Inflammatory macrophage (primary cell): Measurements from ENCODE around the gene EFNA2.
"Not testable (repeated sequence)": the region's sequence is repeated elsewhere in the genome, so short reads cannot be mapped to it uniquely, and the experiment has no call there.

Experiments
- DNase-seq, 2 donors: peaks; one replicate each; pipeline ENCODE4 v3.0.0-alpha.2; 2020 to 2022

The EFNA2 gene

GRCh38 chr19:1322198-1322981 is 36.7 kb downstream of the EFNA2 start:
- no peak for DNase-seq

DNA sequence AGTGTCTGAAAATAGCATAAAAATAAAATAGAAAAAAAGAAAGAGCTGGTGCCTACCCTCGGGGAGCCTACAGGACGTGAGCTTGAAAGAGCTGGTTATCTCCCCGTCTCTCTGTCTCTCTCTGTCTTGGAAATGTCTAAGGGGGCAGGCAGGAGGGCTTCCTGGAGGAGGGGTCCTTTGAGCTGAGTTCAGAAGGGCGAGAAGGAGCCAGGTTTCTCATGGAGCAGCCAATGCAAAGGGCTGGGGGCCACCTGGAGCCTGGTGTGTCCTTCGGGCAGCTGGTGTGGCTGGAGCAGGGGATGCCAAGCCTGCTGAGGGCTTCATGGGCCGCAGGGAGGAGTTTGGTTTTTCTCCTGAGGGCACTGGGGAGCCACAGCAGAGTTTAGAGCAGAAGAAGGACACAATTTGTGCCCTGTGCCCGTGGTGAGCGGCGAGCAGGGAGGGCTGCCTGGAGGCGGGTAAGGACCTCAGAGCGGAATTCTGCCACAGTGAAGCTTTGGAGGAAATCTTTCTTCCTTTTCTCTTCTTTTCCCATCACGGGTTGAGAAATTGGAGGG is 38.7 kb downstream of the EFNA2 start:
- DNase-seq: no peak

GRCh38 chr19:1324806-1325567 is 39.3 kb downstream of the EFNA2 start:
- DNase-seq: peak; percentile 43 to 56

GRCh38 chr19:1325568-1326294 is 40.1 kb downstream of the EFNA2 start:
- no peak for DNase-seq

- no peak for DNase-seq
These were observed 41.5 kb downstream of the EFNA2 start for GRCh38 chr19:1327125-1327524.

- DNase-seq: not testable (repeated sequence)
These were observed 46.5 kb downstream of the EFNA2 start for GRCh38 chr19:1332208-1332607.

- no peak for DNase-seq
These were observed 50.5 kb downstream of the EFNA2 start for GRCh38 chr19:1336079-1336684.

DNA sequence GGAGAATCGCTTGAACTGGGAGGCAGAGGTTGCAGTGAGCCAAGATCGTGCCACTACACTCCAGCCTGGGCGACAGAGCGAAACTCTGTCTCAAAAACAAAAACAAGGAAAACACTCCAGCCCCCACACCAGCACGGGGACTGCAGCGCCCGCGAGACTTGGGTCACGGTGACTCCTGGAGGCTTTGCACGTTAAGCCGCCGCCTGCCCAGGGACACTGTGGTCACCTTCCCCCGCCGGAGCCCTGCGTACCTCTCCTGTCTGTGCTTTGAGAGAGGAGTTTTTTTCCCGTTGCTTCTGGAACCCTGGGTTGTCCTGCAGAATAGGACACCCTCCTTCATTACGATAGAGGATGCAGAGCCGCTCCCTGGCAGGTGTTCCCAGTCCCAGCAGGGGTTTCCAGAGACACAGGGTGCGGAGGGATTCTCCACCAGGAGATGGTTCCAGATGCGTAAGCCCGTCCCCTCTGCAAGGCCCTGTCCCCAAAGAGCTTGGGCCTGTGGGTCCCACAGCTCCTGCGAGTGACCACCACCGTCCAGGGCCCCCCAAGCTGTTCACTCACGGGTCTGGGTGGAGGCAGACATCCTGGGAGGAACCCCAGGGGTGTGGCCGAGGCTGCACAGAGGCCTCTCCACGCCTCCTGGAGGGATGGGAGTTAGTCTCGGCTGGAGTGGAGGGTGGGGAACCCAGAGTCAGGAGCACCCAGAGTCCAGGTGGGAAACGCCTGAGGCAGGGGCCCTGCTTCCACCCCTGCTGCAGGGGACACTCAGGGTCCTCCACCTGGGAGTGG is 55.2 kb downstream of the EFNA2 start:
- DNase-seq: no peak

GRCh38 chr19:1343041-1343440 is 57.4 kb downstream of the EFNA2 start:
- DNase-seq: no peak

- no peak for DNase-seq
These were observed 63.5 kb downstream of the EFNA2 start for GRCh38 chr19:1349211-1349610.

GRCh38 chr19:1350867-1351266 is 65.2 kb downstream of the EFNA2 start:
- DNase-seq: no peak
